ENCODE data around the gene SH3D19.
"Not testable (repeated sequence)": the region's sequence is repeated elsewhere in the genome, so short reads cannot be mapped to it uniquely, and the experiment has no call there.

Gene SH3D19

GRCh38 chr4:151097759-151098158, 227.6 kb downstream of the SH3D19 start:
- Histone ChIP-seq H3K27ac (ENCODE audit: low read depth, low read length) (no peak overlapping the region), H3K9ac (ENCODE audit: low read depth, low read length) (no peak overlapping the region), H3K4me3 (ENCODE audit: low read depth, low read length) (no peak overlapping the region), H3K9me3 (ENCODE audit: control insufficient read depth, insufficient read depth, low read length) (no peaks in the 10 kb centered on the region), H3K4me1 (ENCODE audit: control insufficient read depth, insufficient read depth, low read length) (peaks cover 10% of the 10 kb centered on the region), H3K36me3 (ENCODE audit: control insufficient read depth, insufficient read depth, low read length) (peaks cover 27% of the 10 kb centered on the region), H3K27me3 (ENCODE audit: control insufficient read depth, insufficient read depth, low read length) (no peaks in the 10 kb centered on the region)

DNA sequence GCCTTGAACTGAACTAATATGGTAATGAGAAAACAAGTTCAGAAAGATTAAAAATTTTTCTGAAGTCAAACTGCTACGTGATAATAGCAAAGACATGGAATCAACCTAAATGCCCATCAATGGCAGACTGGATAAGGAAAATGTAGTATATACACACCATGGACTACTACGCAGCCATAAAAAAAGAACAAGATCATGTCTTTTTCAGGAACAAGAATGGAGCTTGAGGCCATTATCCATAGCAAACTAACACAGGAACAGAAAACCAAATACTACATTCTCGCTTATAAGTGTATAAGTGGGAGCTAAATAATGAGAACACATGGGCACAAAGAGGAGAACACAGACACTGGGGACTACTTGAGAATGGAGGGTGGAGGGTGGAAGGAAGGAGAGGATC, 230.3 kb downstream of the SH3D19 start:
- peaks cover 3% of the 10 kb centered on the region; the same call in 1 of the 2 replicates for H3K4me1 ChIP-seq (ENCODE audit: control insufficient read depth, insufficient read depth, low read length)
- H3K36me3 ChIP-seq (ENCODE audit: control insufficient read depth, insufficient read depth, low read length), result peaks cover 1% of the 10 kb centered on the region; the same call in 1 of the 2 replicates
- H3K27ac ChIP-seq (ENCODE audit: low read depth, low read length), result no peak overlapping the region
- no peaks in the 10 kb centered on the region for H3K9me3 ChIP-seq (ENCODE audit: control insufficient read depth, insufficient read depth, low read length)
- no peak overlapping the region for H3K4me3 ChIP-seq (ENCODE audit: low read depth, low read length)
- H3K9ac ChIP-seq (ENCODE audit: low read depth, low read length), result no peak overlapping the region
- no peaks in the 10 kb centered on the region for H3K27me3 ChIP-seq (ENCODE audit: control insufficient read depth, insufficient read depth, low read length)

DNA sequence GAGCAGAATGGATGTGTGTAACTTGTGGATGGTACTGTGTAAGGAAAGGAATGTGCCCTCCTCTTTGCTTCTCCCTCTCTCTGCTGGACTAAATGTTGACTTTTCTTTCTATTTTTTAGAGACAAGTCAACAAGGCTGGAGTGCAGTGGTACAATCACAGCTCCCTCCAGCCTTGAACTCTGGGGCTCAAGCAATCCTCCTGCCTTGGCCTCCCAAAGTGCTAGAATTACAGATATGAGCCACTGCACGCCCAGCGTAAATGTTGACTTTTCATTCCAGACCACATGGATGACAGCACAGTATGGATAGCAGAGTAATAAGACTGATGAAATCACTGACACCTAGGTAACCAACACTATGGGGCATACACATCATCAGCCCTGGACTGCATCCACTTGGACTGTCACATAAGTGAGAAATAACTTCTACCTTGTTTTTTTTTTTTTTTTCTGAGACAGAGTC, 231.1 kb downstream of the SH3D19 start:
- no peak overlapping the region for H3K9ac ChIP-seq (ENCODE audit: low read depth, low read length)
- no peaks in the 10 kb centered on the region for H3K36me3 ChIP-seq (ENCODE audit: control insufficient read depth, insufficient read depth, low read length)
- H3K4me3 ChIP-seq (ENCODE audit: low read depth, low read length), result no peak overlapping the region
- no peak overlapping the region for H3K27ac ChIP-seq (ENCODE audit: low read depth, low read length)
- peaks cover 3% of the 10 kb centered on the region; the same call in 1 of the 2 replicates for H3K4me1 ChIP-seq (ENCODE audit: control insufficient read depth, insufficient read depth, low read length)
- no peaks in the 10 kb centered on the region for H3K9me3 ChIP-seq (ENCODE audit: control insufficient read depth, insufficient read depth, low read length)
- H3K27me3 ChIP-seq (ENCODE audit: control insufficient read depth, insufficient read depth, low read length), result no peaks in the 10 kb centered on the region

DNA sequence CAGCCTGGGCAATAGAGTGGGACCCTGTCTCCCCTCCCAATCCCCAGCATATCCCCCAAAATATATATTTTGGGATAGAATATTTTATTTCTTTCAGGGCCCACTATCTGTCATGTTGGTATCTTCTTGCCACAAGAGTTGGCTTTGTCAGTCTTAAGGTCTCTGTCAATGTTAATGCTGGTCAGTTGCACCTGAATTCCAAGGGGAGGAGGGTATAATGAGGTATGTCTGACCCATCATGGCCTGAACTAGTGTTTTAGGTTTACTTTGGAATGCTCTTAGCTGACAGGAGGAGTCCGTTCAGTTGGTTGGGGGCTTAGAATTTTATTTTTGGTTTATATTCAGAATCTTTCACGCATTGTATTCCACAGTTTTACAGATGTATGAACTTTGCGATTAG, 232.2 kb downstream of the SH3D19 start:
- no peaks in the 10 kb centered on the region for H3K4me1 ChIP-seq (ENCODE audit: control insufficient read depth, insufficient read depth, low read length)
- H3K4me3 ChIP-seq (ENCODE audit: low read depth, low read length), result no peak overlapping the region
- no peaks in the 10 kb centered on the region for H3K27me3 ChIP-seq (ENCODE audit: control insufficient read depth, insufficient read depth, low read length)
- no peaks in the 10 kb centered on the region for H3K9me3 ChIP-seq (ENCODE audit: control insufficient read depth, insufficient read depth, low read length)
- H3K36me3 ChIP-seq (ENCODE audit: control insufficient read depth, insufficient read depth, low read length), result no peaks in the 10 kb centered on the region
- H3K27ac ChIP-seq (ENCODE audit: low read depth, low read length), result no peak overlapping the region
- no peak overlapping the region for H3K9ac ChIP-seq (ENCODE audit: low read depth, low read length)

DNA sequence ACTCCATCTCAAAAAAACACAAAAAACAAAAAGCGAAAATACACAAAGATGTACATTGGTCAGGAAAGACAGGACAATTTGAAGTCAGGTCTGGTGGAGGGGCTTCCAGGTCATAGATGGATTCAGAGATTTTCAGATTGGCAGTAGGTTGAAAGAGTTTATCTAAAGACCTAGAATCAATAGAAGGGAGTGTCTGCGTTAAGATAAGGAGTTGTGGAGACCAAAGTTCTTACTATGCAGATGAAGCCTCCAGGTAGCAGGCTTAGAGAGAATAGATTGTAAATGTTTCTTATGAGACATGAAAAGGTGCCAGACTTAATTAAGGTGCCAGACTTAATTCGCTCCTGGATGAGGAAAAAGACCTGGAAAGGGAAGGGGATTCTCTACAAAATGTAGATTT, 232.9 kb downstream of the SH3D19 start:
- H3K27ac ChIP-seq (ENCODE audit: low read depth, low read length), result no peak overlapping the region
- no peak overlapping the region for H3K9ac ChIP-seq (ENCODE audit: low read depth, low read length)
- no peaks in the 10 kb centered on the region for H3K9me3 ChIP-seq (ENCODE audit: control insufficient read depth, insufficient read depth, low read length)

DNA sequence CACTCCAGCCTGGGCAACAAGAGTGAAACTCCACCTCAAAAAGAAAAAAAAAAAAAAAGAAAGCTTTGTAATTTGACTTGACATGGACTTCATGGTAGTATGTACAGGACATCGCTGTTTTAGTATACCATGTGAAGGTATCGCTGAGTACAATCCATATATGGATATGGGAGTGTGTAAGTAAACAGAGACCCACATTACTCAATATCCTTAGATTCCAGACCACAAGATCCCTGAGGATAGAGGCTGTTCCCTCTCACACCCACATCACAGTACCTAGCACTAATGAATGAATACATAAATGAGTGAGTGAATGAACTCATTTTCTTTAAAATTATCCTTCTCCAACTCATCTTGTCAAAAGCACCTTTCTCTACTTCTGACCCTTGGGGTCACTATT, 234.4 kb downstream of the SH3D19 start:
- Histone ChIP-seq H3K36me3 (ENCODE audit: control insufficient read depth, insufficient read depth, low read length) (no peaks in the 10 kb centered on the region), H3K4me1 (ENCODE audit: control insufficient read depth, insufficient read depth, low read length) (0 out of 2 replicates have a peak, but pooled peaks cover 3% of the 10 kb centered on the region), H3K27ac (ENCODE audit: low read depth, low read length) (no peak overlapping the region), H3K27me3 (ENCODE audit: control insufficient read depth, insufficient read depth, low read length) (no peaks in the 10 kb centered on the region), H3K9me3 (ENCODE audit: control insufficient read depth, insufficient read depth, low read length) (no peaks in the 10 kb centered on the region), H3K9ac (ENCODE audit: low read depth, low read length) (no peak overlapping the region), H3K4me3 (ENCODE audit: low read depth, low read length) (no peak overlapping the region)

More for the DNA sequence above, 232.9 kb downstream of the SH3D19 start:
- Histone ChIP-seq H3K27me3 (ENCODE audit: control insufficient read depth, insufficient read depth, low read length) (no peaks in the 10 kb centered on the region), H3K4me3 (ENCODE audit: low read depth, low read length) (no peak overlapping the region), H3K4me1 (ENCODE audit: control insufficient read depth, insufficient read depth, low read length) (no peaks in the 10 kb centered on the region), H3K36me3 (ENCODE audit: control insufficient read depth, insufficient read depth, low read length) (no peaks in the 10 kb centered on the region)

DNA sequence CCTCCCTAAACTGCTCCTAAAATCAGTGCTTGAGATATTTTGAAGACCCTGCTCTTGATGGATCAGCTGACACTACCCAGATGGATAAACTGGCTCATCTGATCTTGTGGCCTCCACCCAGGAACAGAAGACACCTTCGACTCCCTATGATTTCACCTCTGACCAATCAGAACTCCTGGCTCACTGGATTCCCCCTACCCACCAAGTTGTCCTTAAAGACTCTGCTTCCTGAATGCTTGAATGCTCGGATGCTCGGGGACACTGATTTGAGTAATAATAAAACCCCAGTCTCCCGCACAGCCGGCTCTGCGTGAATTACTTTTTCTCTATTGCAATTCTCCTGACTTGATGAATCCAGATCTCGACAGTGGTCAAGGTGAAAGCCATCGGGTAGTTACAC, 237.9 kb downstream of the SH3D19 start:
- H3K27ac ChIP-seq (ENCODE audit: low read depth, low read length), result no peak overlapping the region

DNA sequence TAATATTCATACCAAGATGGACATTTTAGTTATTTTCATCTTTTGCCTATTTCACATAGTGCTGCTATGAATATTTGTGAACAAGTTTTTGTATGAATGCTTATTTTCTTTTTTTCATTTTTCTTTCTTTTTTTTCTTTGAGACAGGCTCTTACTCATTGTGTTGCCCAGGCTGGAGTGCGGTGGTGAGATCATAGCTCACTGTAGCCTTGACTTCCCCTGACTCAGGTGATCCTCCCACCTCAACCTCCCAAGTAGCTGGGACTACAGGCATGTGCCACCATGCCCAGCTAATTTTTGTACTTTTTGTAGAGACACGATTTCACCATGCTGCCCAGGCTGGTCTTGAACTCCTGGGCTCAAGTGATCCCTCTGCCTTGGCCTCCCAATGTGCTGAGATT, 247.4 kb downstream of the SH3D19 start:
- not testable (repeated sequence) for H3K4me1 ChIP-seq (ENCODE audit: control insufficient read depth, insufficient read depth, low read length); H3K9me3 ChIP-seq (ENCODE audit: control insufficient read depth, insufficient read depth, low read length); H3K27me3 ChIP-seq (ENCODE audit: control insufficient read depth, insufficient read depth, low read length); H3K9ac ChIP-seq (ENCODE audit: low read depth, low read length); H3K36me3 ChIP-seq (ENCODE audit: control insufficient read depth, insufficient read depth, low read length); H3K4me3 ChIP-seq (ENCODE audit: low read depth, low read length); H3K27ac ChIP-seq (ENCODE audit: low read depth, low read length)

More for the DNA sequence above, 237.9 kb downstream of the SH3D19 start:
- H3K4me1 ChIP-seq (ENCODE audit: control insufficient read depth, insufficient read depth, low read length), result 0 out of 2 replicates have a peak, but pooled peaks cover 3% of the 10 kb centered on the region
- H3K9ac ChIP-seq (ENCODE audit: low read depth, low read length), result no peak overlapping the region
- no peaks in the 10 kb centered on the region for H3K27me3 ChIP-seq (ENCODE audit: control insufficient read depth, insufficient read depth, low read length)
- H3K4me3 ChIP-seq (ENCODE audit: low read depth, low read length), result no peak overlapping the region
- no peaks in the 10 kb centered on the region for H3K36me3 ChIP-seq (ENCODE audit: control insufficient read depth, insufficient read depth, low read length)
- no peaks in the 10 kb centered on the region for H3K9me3 ChIP-seq (ENCODE audit: control insufficient read depth, insufficient read depth, low read length)

- no peak overlapping the region for H3K27ac ChIP-seq (ENCODE audit: low read depth, low read length)
- no peaks in the 10 kb centered on the region for H3K36me3 ChIP-seq (ENCODE audit: control insufficient read depth, insufficient read depth, low read length)
- no peaks in the 10 kb centered on the region for H3K9me3 ChIP-seq (ENCODE audit: control insufficient read depth, insufficient read depth, low read length)
- no peak overlapping the region for H3K9ac ChIP-seq (ENCODE audit: low read depth, low read length)
- no peak overlapping the region for H3K4me3 ChIP-seq (ENCODE audit: low read depth, low read length)
- no peaks in the 10 kb centered on the region for H3K27me3 ChIP-seq (ENCODE audit: control insufficient read depth, insufficient read depth, low read length)
- no peaks in the 10 kb centered on the region for H3K4me1 ChIP-seq (ENCODE audit: control insufficient read depth, insufficient read depth, low read length)
Observed at GRCh38 chr4:151074416-151074916, 250.9 kb downstream of the SH3D19 start.

Data from HUES48 (cell line).